GM10847 (cell line): ENCODE data around the gene RUNX2.

Source experiments
- POLR2A ChIP-seq: IDR thresholded peaks from 2 replicates; pipeline ENCODE4 v1.6.1; 2011; ENCODE audit not compliant: insufficient read length; ENCODE audit errors: extremely low read depth

The RUNX2 gene

DNA sequence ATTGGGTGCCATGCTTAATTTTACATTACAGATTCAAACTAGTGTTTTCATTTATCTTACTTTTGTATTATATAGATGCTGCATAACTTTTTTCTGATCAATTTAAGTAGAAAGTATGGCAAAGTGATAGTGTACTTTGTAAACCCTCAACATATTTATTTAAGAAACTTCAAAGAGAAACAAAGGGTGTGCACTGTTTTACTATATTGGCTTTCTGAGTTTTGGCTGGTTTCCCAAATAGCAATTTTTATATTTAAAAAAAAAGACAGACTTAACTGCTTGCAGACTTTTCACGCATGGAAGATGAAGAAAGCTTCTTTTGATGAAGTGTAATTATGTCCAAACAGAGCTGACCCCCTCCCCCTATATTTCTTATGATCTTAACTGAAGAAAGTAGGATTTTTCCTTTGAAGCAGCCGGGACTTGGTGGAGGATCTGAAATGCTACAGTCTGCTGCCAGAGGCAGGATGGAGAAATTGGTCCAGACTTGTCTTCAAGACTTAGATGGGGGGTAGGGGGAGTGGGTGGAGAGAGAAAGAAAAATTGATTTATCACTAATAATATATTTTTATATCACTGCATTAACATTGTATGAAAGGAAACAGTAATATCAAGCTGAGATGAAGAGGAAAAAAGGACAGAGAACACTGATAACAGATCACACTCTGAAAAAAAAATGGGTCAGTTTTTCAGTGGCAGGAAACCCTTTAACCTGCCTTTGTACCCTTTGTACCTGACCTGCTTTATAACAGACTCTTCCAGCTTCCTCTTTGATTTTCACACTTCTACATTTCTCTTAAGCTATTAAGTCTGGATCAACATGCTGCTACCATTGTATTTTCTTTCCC, 105.6 kb downstream of the RUNX2 start:
- no peak for TF ChIP-seq POLR2A

DNA sequence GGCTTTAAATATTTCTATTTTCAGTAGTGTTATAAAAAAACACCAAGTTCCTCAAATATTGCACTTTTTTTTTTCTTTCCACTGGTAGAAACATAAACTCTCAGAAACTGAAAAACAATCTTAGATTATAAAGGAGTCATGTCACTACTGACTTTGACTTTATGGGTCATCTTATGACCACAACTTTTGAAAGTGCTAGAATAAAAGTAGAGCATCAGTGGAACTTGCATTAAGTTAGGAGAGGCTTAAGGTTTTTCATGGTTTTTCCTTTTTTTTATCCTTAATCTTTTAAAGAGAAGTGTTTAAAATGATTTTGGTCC, 106.2 kb downstream of the RUNX2 start:
- TF ChIP-seq POLR2A = no peak

DNA sequence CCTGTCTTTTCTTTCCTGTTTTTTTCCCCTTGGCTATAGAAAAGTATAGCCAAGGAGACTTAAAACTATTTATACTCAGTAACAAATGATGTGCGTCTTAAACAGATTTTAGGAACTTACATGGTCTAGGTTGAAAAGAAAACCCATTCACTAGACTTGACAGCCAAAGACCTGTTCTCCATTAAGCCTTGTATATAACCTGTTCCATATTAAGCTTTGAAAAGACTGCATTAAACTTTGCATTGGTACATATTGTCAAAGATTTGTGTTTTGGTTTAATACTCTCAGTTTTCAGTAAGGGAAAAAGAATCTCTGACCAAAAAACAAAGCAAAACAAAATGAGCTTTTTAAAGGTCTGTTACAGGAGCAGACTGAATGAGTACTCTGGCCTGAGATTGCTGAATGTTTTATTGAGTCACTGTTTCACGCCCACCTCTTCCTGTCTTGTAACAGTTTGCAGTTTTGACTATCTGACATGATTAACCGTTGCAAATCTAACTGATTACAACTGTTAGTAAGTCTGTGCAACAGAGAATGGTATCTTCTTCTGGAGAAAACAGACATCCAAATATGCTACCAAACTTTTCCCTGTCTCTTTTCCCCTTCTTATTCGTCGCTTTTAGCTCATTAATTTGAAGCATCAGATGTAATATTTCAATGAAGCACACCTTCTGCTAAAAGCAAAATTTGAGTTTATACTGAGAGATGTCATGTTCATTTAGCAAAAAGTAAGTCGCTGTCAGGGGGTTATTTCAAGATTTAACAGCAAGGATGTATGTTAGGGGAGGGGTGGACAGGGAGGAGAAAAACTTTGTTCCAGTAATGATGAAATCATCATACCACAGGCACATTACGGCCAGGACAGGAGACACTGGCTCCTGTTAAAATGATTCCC, 108.7 kb downstream of the RUNX2 start:
- no peak for TF ChIP-seq POLR2A

DNA sequence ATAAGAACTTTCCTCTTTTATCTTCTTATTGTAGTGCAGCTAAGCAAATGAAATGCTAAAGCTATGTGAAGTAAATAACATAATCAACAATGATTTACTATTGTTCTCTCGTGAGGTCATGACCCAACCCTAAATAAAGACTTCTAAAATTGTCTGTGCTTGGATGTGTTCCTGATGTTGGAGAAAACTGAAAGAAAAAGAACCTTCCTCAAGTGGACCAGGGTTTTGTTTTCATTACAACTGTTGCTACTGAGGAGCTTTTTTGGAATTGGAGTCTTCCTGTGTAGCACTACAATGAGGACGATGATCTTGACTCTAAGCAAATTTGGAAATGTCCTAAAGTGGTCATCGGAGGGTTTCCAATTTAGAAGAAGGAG, 109.3 kb downstream of the RUNX2 start:
- no peak for TF ChIP-seq POLR2A

DNA sequence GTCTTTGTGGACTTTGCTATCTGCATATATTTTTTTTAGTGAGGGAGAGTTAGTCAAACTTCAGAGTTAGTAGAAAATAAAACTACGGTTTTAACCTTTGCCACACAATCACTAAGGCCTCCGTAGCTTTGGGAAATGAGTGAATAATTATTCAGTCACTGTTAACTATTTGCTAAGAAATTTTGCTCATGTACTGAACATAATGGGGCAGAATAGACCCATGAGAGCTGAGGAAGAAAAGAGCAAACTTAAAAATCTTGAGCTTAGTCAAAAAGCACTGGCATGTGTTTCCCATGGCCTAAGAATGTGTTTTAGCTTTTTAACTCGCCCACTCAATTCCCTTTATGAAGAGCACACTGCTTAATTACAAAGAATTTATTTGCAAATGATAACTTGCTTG, 110.0 kb downstream of the RUNX2 start:
- no peak for TF ChIP-seq POLR2A

DNA sequence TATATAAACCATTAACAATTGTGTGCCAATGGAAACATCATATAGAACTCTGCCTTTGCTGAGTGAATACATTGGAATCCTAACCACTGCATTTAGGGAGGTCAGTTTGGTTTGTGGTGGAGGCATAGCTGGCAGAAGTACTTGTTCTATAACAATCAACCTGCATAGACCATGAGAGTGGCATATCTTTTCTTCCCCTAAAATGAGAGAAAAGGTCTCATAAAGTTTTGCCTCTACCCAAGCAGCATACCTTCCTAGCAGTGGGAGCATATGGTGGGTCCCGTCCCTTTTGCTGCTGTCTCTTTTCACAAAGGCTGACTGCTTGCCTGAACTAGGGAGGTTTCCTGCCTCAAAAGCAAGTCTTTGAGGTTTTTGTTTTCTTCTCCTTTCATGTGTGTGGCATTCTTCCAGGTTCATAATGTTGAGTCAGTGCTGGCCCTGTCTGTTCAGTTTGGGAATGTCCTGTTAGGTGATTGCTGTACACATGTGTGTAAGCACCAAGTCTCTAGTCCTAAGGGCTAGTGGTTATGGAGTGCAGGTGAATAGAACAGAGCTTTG, 110.8 kb downstream of the RUNX2 start:
- TF ChIP-seq POLR2A = no peak

DNA sequence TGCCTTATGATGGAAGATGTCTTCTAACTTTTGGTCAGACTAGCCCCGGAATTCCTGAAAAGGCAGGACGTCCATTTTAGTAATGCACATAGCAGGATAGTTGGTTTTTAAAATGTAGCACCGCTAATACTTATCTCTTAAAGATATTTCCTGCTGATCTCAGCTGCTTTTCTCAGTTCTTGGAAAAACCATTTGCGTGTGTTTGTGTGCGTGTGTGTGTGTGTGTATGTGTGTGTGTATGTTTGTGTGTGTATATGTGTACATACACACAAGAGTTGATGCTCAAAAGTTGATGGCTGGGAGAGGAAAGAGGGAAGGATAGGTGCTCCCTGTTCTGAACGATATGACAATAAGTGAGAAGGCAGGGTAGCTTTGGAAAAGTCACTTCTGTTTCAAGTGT, 111.3 kb downstream of the RUNX2 start:
- no peak for TF ChIP-seq POLR2A

DNA sequence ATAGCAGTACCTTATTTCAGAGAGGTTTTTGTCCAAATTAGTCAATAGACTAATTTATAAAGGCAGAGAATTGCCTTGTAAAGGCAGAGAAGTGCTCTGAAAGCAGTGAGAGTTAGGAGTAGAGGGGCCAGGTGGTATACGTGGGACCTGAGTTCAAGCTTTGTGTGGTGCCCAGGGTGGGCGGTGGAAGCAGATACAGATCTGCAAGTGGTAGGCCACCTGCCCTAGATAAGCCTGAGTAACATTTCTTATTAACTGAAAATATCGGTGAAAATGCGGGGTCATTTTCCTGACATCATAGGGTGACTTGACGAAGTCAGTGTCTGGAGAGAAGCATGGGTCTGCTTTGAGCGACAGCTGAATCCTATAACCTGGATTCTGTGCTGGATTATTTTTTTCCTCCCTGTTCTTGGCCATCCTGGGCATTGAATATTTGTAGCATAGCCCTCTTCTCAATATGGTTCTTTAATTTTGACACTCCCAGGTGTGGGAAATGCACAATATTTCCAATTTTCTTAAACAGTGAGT, 111.8 kb downstream of the RUNX2 start:
- TF ChIP-seq POLR2A = no peak

DNA sequence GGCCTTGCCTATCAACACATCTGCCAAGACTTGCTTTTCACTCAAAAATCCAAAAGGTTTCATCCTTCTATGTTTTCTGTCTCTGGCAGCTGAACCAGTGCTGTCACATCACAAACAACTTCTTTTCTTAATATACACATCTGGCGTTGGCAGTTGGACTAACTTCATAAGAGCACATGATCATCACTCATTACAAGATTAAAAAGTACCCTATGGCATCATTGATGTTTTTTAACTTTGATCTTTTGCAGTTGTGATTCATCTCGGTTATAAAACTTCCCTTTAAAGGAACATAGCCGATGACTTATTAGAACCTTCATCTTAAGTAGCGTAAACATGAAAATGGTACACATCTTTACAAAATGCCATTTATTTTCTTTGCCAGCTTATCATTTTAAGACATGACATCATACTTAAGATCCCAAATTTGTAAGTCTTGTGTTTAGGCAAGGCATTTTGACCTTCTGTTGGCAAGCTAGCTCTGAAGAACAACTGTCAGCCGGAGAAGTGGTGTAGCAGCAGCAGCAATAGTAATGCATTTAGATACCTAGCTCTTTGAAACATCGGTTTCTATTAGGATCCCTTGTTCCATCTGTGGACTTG, 113.8 kb downstream of the RUNX2 start:
- TF ChIP-seq POLR2A = no peak

DNA sequence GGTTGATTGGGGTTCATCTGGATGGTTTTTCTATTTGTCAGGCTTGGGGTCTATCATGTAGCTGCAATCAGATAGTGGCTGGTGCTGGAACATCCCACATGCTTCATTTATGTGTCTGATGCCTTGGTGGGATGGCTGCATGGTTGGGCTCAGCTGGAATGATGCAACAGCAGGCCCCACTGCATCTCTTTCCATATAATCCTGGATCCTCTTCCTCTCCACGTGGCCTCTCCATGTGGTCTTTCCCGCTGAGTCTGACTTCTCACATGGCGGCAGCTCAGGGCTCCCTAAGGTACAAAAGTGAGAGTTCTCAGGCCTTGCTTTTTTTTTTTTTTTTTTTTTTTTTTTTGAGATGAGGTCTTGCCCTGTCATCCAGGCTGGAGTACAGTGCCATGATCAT, 114.6 kb downstream of the RUNX2 start:
- no peak for TF ChIP-seq POLR2A

DNA sequence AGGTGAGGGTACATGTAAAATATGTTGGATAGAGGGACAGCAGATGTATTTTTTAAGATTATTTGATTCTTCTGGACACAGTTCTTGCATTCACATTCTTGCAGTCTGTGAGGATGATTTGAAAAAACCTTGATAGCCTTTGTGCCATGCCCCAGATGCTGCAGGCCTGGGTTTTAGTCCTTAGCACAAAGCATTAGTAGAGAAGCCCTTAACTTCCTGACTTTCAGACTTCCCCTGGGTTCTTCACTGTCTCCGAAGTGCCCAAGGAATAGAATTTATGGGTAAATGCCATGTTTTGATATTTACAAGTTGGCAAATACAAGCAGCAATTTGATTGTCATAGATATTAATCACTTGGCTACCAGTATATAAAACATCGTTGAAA, 117.2 kb downstream of the RUNX2 start:
- TF ChIP-seq POLR2A = no peak

DNA sequence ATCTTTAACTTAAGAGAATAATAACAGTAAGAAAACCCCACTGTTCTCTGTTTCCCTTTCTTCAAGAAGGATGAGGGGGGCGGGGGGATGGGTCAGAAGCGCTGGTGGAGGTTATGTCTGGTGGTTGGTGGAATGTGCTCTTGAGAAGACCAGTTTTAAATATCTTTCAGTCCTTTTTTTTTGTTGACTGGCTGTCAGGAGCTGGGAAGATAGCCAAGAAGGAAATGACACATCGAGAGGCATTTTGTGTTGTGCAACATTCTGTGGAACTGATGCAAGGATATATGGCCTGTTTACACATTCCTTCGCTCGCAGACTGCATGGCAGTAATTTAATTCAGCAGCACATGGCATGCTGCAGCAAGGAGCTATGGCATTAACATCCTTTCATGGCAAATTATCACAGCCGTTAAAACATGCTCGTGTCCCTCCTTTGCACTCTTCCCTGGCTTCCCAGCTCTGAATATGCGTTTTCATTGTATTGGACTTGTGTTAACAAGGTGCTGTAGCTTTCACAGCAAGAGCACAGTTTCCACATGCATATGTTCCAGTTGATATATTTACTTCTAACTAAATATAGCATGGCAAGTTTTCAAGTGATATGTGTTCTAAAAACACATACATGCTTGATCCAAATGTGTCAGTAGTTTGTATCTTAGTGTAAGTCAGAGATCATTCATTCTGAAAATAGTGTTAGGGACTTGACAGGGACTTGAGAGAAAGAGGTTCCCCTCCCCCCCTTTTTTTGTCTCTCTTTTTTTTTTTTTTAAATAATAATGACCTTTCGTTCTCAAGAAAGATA, 117.8 kb downstream of the RUNX2 start:
- TF ChIP-seq POLR2A = no peak

DNA sequence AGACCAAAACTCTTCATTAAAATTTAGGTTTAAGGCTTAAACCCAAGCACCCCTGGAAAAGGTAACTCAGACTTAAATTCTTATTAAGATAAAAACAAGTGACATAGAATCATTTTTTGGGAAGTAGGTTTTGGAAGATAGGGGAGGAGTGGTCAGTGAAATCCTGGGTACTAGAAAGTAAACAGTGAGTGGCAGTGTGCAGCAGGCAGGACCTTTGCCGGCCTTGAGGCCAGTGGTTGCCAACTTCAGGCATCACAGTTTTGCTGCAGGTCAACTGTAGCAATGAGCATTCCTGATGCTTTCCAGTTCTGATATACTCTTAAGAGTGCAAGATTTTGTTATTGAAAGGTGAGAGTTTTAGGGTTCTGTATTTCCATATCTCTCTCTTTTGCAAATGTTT, 118.9 kb downstream of the RUNX2 start:
- no peak for TF ChIP-seq POLR2A

DNA sequence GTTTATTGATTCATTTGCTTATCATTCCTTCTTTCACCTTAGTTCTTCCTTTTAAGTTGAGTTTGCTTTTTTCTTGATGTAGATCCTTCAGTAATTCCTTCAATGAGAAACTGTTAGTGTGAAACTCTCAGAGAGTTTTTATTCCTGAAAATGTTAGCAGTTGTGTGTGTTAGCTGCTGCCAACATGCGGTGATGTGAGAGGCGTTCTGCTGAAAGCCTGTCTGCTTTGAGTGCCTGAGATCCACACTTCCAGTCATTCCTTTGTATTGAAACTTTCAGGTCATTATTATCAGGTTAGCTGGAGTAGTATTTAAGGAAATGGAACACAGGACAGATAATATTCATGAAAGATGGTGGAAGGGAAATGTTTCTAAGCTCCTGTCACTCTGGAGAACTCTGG, 119.6 kb downstream of the RUNX2 start:
- no peak for TF ChIP-seq POLR2A
